Posterior cingulate gyrus (tissue), 11 donors: ENCODE data around the gene STK32C.
"Not testable (repeated sequence)": the region's sequence is repeated elsewhere in the genome, so short reads cannot be mapped to it uniquely, and the experiment has no call there.

Source experiments
- DNase-seq, 10 donors: peaks; one replicate each; pipeline versions ENCODE4 v3.0.0 to v3.0.0-alpha.2; 2020 to 2021; ENCODE audit warnings: mixed read lengths in 3 of 10
- intact Hi-C: fragments of 100-400 bp; cut with DNase I; formaldehyde crosslinking; loops from one replicate; pipeline ENCODE4 v1.15.1; 2023

Gene STK32C

DNA sequence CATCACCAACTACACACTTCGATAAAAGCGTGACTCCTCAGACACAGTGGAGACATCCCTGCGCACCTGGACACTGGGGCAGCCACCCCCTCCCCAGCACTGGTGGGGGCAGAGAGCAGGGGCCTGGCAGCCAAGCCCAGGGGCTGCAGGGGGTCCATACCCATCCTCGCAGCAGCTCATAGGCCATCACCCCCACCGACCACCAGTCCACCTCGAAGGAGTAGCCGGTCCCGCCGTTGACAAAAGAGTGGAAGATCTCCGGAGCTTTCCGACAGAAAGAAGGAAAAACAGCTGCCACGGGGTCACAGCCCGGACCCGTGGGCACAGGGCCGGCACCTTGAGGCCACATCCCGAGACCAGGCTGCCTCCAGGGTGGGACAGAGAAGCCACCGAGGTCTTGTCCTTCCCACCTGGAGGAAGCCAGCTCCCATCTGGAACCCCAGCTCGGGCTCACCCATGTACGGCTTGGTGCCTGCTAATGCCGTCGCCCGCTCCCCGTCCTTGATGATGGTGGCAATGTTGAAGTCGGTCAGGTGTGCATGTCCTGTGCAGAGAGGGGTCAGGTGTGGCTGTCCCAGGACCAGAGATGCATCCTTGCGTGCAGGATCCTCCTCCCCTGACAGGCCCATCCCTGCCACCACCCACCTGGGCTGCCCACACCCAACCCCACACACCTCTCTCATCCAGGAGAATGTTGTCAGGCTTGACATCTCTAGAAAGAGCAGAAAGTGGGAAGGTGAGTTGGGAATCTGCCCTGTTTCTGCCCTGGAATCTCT is 82.5 kb downstream of the STK32C start:
- DNase-seq: no peak
- intact Hi-C loops: no loop called here

DNA sequence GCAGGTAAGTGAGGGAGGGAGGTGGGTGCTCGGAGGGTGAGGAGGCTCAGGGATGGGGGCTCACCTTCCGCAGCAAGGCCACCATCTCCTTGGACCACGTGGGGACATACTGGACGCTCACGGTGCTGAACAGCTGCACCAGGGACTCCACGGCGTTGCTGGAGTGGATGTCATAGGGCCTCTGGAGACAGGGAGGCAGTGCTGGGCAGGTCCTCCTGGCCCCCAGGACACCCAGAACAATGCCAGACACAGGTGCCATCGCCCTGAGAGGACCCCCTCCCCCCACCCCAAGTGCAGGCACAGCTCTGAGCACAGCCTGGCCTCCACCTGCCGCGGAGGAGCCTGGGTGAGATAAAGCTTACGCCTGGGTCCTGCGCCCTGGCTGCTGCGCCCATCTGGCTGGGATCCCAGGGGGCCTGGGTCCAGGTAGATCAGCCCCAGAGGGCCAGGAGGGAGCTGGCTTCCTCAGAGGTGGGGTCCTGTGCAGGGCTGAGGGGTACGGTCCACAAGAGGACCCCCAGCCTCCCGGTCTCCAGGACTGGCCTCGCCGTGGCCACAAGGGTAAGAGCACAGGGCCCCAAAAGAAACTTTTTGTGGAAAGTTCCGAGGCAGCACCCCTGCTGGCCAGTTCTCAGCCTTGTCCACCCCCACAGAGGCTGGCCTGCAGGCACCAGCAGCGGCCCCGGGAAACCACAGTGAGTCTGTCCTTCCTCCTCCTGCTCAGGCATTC is 83.2 kb downstream of the STK32C start:
- intact Hi-C loops: loop anchor here (5.0 kb wide), 2 partner anchors 108 to 413 kb away; partner anchors contain the start of gene LRRC27
- no peak for DNase-seq

- DNase-seq: no peak
- intact Hi-C loops: loop anchor here (1.0 to 5.0 kb wide), 4 partner anchors 109 to 414 kb away; partner anchors contain the start of gene LRRC27
Measured at GRCh38 chr10:132223611-132224342, 84.0 kb downstream of the STK32C start.

DNA sequence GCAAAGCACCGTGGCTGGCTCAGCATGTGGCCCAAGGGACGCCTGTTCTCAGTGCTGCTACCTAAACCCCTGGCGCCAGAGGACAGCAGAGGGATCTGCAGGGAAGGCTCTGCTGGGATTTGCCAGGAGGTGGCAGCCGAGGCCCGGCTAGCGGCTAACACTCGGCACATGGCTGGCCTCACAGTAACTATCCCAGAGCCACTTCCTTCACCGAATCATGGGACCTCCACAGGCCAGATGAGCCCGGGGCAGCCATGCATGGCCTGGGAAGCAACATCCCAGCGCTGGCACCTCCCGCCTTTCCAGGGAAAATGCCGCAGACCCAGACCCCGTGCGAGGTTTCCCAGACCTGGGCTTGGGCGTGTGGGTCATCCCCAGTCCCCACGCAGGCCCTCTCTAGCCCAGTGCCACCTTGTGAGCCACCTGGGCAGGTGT is 84.6 kb downstream of the STK32C start:
- DNase-seq: peak; percentile 76 to 98 (median 88)
- intact Hi-C loops: loop anchor here (1.0 to 5.0 kb wide), 4 partner anchors 109 to 414 kb away; partner anchors contain the start of gene LRRC27

DNA sequence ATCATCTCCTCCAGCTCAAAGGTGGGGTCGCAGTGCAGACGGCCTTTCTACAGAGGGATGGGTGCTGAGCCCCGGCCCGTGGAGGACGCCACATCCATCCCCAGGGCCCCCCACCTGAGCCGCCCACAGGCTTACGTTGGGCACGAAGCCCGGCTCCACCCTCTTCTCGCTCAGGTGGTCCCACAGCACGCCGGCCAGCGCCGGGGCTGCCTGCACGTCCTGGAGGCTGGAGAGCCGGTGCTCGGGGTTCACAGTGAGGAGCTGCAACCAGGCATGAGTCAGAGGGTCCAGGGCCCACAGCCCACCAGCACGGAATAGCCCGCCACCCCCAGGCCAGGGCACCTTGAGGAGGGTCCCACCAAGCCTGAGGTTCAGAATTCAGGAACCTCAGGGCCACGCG is 85.0 kb downstream of the STK32C start:
- intact Hi-C loops: loop anchor here (1.0 to 5.0 kb wide), 4 partner anchors 110 to 415 kb away; partner anchors contain the start of gene LRRC27
- DNase-seq: no peak

DNA sequence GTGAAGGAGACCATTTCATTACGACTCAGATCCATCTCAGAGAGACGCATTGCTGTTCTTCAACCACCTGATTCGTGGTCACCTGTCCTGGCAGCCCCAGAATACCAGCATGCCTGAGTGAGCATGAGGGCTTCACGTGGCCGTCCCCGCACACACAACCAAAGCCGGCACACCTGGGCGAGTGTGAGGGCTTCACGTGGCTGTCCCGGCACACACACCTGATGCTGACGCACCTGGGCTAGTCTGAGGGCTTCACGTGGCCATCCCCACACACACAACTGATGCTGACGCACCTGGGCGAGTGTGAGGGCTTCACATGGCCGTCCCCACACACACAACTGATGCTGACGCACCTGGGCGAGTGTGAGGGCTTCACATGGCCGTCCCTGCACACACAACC is 86.8 kb downstream of the STK32C start:
- not testable (repeated sequence) for DNase-seq
- intact Hi-C loops: loop anchor here (5.0 kb wide), 2 partner anchors 111 to 416 kb away; partner anchors contain the start of gene LRRC27

DNA sequence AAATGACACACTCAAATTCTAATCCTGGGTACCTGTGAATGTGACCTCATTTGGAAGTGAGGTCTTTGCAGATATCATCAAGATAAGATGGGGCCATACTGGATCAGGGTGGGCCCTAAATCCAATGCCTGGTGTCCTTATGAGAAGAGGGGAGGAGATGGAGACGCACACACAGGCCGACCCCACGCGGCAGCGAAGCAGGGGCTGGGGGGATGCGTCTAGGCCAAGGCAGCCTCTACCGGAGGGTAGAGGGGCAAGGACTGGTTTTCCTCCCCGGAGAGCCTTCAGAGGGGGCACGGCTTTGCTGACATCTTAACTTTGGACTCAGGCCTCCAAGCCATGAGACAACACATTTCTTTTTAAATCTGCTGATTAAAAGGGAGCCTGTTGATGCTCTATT is 87.7 kb downstream of the STK32C start:
- DNase-seq: no peak
- intact Hi-C loops: loop anchor here (5.0 kb wide), 2 partner anchors 112 to 417 kb away; partner anchors contain the start of gene LRRC27

DNA sequence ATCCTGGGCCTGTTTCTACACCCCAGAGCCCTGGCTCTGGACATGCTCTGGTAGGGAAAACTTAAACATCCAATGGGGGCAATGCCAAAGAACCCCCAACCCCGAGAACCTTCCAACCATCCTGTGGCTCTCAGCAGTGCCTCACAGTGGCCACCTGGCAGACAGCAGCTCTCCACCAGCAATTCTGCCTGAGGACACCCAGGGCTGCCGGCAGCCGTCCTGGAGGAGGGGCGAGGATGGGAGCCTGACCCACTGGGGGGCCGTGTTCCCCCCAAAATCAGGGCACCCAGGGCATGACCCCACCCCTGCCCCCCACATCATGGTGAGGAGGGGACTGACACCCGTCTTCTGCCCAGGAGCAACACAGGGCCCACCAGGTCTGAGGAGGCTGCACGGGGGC is 88.3 kb downstream of the STK32C start:
- no peak for DNase-seq
- intact Hi-C loops: no loop called here

DNA sequence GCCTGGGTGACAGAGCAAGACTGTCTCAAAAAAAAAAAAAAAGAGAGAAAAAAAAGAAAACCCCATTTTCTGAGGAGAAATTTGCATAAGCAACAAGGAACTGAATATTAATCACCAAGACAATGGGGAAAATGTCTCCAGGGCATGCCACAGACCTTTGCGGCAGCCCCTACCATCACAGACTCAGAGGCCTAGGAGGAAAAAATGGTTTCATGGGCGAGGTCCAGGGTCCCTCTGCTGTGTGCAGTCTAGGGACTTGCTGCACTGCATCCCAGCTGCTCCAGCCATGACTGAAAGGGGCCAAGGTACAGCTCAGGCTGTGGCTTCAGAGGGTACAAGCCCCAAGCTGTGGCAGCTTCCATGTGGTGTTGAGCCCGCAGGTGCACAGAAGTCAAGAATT is 91.3 kb downstream of the STK32C start:
- intact Hi-C loops: not testable (repeated sequence)

GRCh38 chr10:132213917-132214316 is 93.8 kb downstream of the STK32C start:
- intact Hi-C loops: no loop called here
- DNase-seq: no peak

More for the DNA sequence above, 91.3 kb downstream of the STK32C start:
- not testable (repeated sequence) for DNase-seq

GRCh38 chr10:132212816-132213215 is 94.9 kb downstream of the STK32C start:
- peak in 1 of 10 donors; percentile 42 for DNase-seq
- intact Hi-C loops: no loop called here

DNA sequence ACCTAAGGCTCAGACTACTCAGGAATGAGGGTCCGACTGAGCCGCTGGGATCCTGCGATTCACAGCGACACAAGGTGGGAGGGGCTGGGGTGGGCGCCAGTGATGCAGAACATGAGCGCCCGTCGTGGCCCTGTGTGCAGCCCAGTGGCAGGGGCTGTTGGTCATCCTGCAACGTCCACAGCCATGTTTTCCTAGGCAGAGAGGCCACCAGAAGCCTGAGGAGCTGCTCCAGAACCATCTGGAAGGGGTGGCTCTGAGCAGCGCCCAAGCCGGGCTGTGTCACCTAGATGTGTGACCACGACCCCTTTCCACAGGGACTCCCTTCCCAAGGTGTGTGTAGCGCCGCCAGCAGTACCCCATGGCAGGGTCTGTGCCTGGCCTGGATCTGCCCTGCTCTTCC is 96.5 kb downstream of the STK32C start:
- intact Hi-C loops: no loop called here
- peak in 1 of 10 donors; percentile 58 for DNase-seq

DNA sequence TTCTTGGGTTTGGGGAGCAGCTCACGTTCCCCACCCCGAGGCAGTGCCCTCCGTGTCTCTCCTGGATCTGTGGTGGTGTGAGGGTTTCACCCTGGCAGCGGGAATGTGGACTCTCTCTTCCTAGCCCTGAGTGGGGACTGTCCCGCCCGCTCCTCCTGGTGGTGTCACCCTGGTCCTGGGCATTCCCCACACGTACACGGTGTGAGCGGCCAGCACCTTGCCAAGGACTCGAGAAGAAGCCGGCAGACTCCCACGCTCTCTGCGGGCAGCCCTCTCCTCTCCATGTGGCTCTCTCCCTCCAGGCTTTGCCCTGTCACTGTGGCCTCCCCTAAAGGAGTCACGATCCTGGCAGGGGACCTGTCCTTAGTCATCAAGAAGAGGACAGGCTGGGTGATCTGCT is 97.0 kb downstream of the STK32C start:
- intact Hi-C loops: no loop called here
- peak in 1 of 10 donors; percentile 69 for DNase-seq

DNA sequence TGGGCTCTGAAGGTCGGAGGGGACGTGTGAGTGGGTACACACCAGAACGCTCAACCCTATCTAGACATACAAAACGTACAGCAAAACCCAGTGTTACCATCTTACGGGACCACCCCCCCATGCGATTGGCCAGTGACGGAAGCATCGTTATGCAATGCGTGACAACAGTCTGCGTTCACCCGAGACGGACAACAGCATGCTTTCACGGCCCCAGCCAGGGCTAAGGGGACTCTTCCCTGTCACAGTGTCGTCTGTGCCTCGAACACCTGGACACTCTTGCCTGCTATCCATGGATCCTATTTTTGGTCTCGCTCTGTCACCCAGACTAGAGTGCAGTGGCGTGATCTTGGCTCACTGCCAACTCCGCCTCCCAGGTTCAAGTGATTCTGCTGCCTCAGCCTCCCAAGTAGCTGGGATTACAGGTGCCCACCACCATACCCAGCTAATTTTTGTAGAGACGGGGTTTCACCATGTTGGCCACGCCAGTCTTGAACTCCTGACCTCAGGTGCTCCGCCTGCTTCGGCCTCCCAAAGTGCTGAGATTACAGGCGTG is 97.7 kb downstream of the STK32C start:
- intact Hi-C loops: no loop called here
- DNase-seq: peak in 1 of 10 donors; percentile 59

- peak in 1 of 10 donors; percentile 67 for DNase-seq
- intact Hi-C loops: no loop called here
Measured at GRCh38 chr10:132209130-132209529, 98.6 kb downstream of the STK32C start.

GRCh38 chr10:132208462-132209050 is 99.2 kb downstream of the STK32C start:
- intact Hi-C loops: no loop called here
- peak in 3 of 10 donors; percentile 62 to 80 (median 76) for DNase-seq

DNA sequence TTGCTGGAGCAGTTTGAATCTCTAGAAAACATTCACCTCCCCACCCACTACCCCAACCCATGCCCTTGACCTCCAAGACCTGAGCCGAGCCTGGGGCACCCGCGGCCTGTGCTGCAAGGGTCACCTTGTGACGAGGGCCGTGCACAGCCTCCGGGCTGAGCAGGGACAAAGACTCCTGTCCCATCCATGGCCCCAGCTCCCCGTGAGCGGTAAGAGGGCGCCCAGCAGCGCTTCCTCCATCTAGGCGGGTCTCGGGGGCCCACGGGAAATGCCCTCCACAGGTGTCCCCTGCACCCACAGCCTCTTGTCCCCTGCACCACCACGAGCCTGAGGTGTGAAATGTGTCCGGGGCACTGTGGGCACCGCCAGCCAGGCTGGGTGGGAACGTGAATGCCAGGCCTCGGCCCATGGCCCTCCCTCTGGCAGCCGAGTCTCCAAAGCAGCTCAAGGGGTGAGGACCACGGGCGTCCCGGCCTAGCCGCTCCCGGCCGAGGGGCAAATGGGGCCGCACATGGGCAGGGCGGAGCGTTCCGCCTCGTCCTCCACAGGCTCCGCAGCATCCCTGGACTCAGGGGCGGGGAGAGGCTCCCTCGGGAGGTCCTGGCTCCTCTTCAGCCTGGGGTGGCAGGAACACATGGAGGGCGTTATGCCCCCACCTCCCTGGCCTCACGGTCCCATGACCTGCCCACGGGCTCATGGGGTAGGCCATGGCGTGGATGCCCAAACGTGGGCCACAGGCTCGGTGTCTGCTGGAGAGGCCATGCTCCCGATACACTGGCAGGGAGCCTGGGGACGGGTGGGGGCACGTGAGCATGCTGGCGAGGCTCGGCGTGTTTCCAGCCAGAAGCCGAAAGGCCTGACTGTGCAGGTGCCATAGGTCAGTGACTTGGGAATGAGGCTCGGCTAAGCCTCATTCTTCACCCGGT is 100.0 kb downstream of the STK32C start:
- peak in 3 of 10 donors; percentile 73 to 83 (median 81) for DNase-seq

DNA sequence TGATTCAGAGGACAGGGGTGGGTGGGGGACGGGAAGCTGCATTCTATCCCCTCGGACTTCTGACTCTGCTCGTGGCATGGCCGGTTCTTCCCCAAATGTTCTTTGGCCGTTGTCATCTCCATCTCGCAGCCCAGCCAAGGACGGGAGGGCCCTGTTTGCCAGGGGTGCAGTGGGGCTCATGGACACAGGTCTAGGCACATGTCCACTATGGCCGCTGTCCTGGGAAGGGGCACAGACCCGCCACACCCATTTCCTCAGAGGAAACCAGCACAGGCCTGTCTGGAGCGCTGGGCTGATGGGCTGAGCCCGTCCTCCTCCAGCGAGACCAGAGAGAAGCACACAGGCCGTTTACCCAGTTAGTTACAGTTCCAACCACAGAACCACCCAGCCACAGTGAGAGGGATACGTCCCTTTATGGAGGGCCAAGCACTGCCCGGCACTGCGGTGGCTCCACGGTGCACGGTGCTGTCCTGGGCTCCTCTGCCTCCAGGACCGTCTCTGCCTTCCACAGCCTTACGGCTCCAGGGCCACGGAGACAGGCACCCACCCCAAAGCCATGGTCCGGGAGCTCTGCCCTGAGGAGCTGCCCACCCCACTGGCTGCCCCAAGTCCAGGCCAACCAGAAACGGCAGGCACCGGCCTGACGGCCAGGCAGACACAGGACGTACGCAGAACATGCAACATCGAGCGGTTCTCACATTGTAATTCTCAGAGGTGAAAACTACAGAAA is 100.8 kb downstream of the STK32C start:
- intact Hi-C loops: no loop called here
- peak in 3 of 10 donors; percentile 62 to 83 (median 80) for DNase-seq

More for the DNA sequence above, 100.0 kb downstream of the STK32C start:
- intact Hi-C loops: no loop called here
